K562 (cell line): ENCODE results near the gene ZCCHC14. TPM values are rescaled to one million over a fixed set of nuclear protein-coding genes. Genes with fewer than 3 reads are reported as not detected.

Experiments used
- ATAC-seq: fragments of 200-7000 bp; cut with Tn5 transposase; 3 replicates; pipeline ENCODE4 v1.9.1; 2020; ENCODE audit warnings: moderate library complexity
- BruUV-seq: library from RNA; stranded (reverse); fragments of 400-500 nt; replicated peaks from 2 replicates; lab custom pipeline; 2021; lab: Mats Ljungman, UMichigan
- CTCF ChIA-PET: fragments of 300-600 bp; formaldehyde crosslinking; extraction: SDS; loops from one replicate; lab custom pipeline; 2021; ENCODE audit warnings: low intra/inter-chr PET ratio; lab: Yijun Ruan, JAX
- POLR2A ChIA-PET: fragments of 300-600, 350-650 bp; sonication (Branson Sonifier 250); formaldehyde crosslinking; extraction: SDS; loops from one replicate; lab custom pipeline; 2021; ENCODE audit warnings: antibody characterized with exemption, inconsistent platforms; lab: Yijun Ruan, JAX
- DNase-seq, 4 experiments: peaks; one replicate each; pipeline versions ENCODE4 v3.0.0 to v3.0.0-alpha.2; 2011 to 2018; ENCODE audit warnings: low spot score in 3 of 4, mixed read lengths in 3 of 4; ENCODE audit errors: extremely low read depth in 1 of 4
- FAIRE-seq: peaks from 2 replicates; lab custom pipeline; 2011; peaks lifted over from hg19 to GRCh38; lab: Jason Lieb, UNC
- H2AFZ ChIP-seq: 2 replicates; pipeline ENCODE4 v1.6.0; 2011; ENCODE audit warnings: low read depth, low read length, control low read depth, inconsistent platforms
- H3K27ac ChIP-seq: fragments of 200-600 bp; 3 replicates; pipeline ENCODE4 v1.8.0; 2011; ENCODE audit warnings: low read depth, mild to moderate bottlenecking, control low read depth, inconsistent platforms, low read length, moderate library complexity, mixed read lengths; ENCODE audit errors: extremely low read depth
- H3K27me3 ChIP-seq, 2 experiments: fragments of 300-600 bp in 1 of 2; 2 replicates in 1 of 2; 3 replicates in 1 of 2; pipeline versions ENCODE4 v1.6.0 to v1.8.0; 2011; ENCODE audit warnings: inconsistent platforms in 2 of 2, low read length in 2 of 2, mild to moderate bottlenecking in 1 of 2, mixed read lengths in 1 of 2, moderate library complexity in 1 of 2; ENCODE audit not compliant: control insufficient read depth in 2 of 2, insufficient read depth in 2 of 2
- H3K36me3 ChIP-seq: fragments of 300-600 bp; 3 replicates; pipeline ENCODE4 v1.8.0; 2011; ENCODE audit warnings: mild to moderate bottlenecking, low read length, inconsistent platforms; ENCODE audit not compliant: control insufficient read depth, insufficient read depth
- H3K4me1 ChIP-seq, 2 experiments: fragments of 200-600 bp in 1 of 2; replicated peaks in 1 of 2; 2 replicates in 1 of 2; 3 replicates in 1 of 2; pipeline versions ENCODE4 v1.5.1 to v1.8.0; 2011; ENCODE audit warnings: inconsistent platforms in 2 of 2, low read length in 2 of 2, mild to moderate bottlenecking in 1 of 2, mixed read lengths in 1 of 2, moderate library complexity in 1 of 2; ENCODE audit not compliant: control insufficient read depth in 2 of 2, insufficient read depth in 2 of 2
- H3K4me2 ChIP-seq: 2 replicates; pipeline ENCODE4 v1.6.1; 2011; ENCODE audit warnings: low read length, control low read depth, inconsistent platforms, mixed read lengths; ENCODE audit not compliant: insufficient read depth
- H3K4me3 ChIP-seq: fragments of 200-600 bp; sonication (generic), shearing (Covaris generic); 2 replicates; pipeline ENCODE4 v1.5.1; 2016; ENCODE audit warnings: control low read depth, inconsistent platforms
- H3K79me2 ChIP-seq: fragments of 200-600 bp; 3 replicates; pipeline ENCODE4 v1.8.0; 2011; ENCODE audit warnings: low read length, inconsistent platforms; ENCODE audit not compliant: control insufficient read depth, insufficient read depth
- H3K9ac ChIP-seq, 2 experiments: 2 replicates each; pipeline versions ENCODE4 v1.6.0 to v1.6.1; 2011; ENCODE audit warnings: low read depth in 2 of 2, low read length in 2 of 2, control low read depth in 1 of 2, inconsistent platforms in 1 of 2, mild to moderate bottlenecking in 1 of 2, mixed read lengths in 1 of 2; ENCODE audit not compliant: insufficient read depth in 1 of 2
- H3K9me1 ChIP-seq: one replicate; pipeline ENCODE4 v1.6.0; 2011; ENCODE audit warnings: inconsistent platforms, mild to moderate bottlenecking, low read length, moderate library complexity; ENCODE audit not compliant: control insufficient read depth, insufficient read depth
- H3K9me3 ChIP-seq: replicated peaks from 2 replicates; pipeline ENCODE4 v1.5.1; 2011; ENCODE audit warnings: low read depth, low read length, inconsistent platforms; ENCODE audit not compliant: control insufficient read depth, insufficient read depth
- H4K20me1 ChIP-seq: replicated peaks from 2 replicates; pipeline ENCODE4 v1.6.1; 2011; ENCODE audit warnings: low read length, inconsistent platforms, mixed read lengths; ENCODE audit not compliant: control insufficient read depth, insufficient read depth
- BRD4 ChIP-seq: fragments of 200-600 bp; sonication (generic); IDR thresholded peaks from 2 replicates; pipeline ENCODE4 v1.6.1; 2017; ENCODE audit warnings: inconsistent platforms
- CCAR2 ChIP-seq: fragments of 200-400 bp; formaldehyde crosslinking; IDR thresholded peaks from 2 replicates; pipeline ENCODE4 v1.6.1; 2017; ENCODE audit warnings: mild to moderate bottlenecking, low read depth, low read length
- CXXC5 ChIP-seq: fragments of 250-450 bp; sonication (Bioruptor Pico); IDR thresholded peaks from 2 replicates; pipeline ENCODE4 v1.8.0; 2022; ENCODE audit warnings: inconsistent platforms, mild to moderate bottlenecking, moderate library complexity
- HNRNPLL ChIP-seq: fragments of 200-400 bp; formaldehyde crosslinking; IDR thresholded peaks from 2 replicates; pipeline ENCODE4 v1.6.1; 2017; ENCODE audit warnings: low read length, low read depth, mild to moderate bottlenecking; ENCODE audit not compliant: poor library complexity, severe bottlenecking
- POLR2B ChIP-seq: fragments of 450-650 bp; IDR thresholded peaks from 2 replicates; pipeline ENCODE4 v1.6.1; 2018; ENCODE audit warnings: low read depth; ENCODE audit not compliant: partially characterized antibody
- RAD21 ChIP-seq, 2 experiments: fragments of 250-450 bp in 1 of 2; fragments of 450-650 bp in 1 of 2; sonication (Bioruptor Pico) in 1 of 2; formaldehyde crosslinking in 1 of 2; IDR thresholded peaks in 1 of 2; conservative IDR thresholded peaks in 1 of 2; 2 replicates each; pipeline versions ENCODE4 v1.4.0 to v1.8.0; 2020 to 2022; ENCODE audit warnings: mild to moderate bottlenecking in 2 of 2, moderate library complexity in 1 of 2
- TAF9B ChIP-seq: fragments of 450-650 bp; IDR thresholded peaks from 2 replicates; pipeline ENCODE4 v1.6.1; 2018; ENCODE audit warnings: mild to moderate bottlenecking; ENCODE audit not compliant: partially characterized antibody
- ZNF143 ChIP-seq: sonication (generic); formaldehyde crosslinking; IDR thresholded peaks from 2 replicates; pipeline ENCODE4 v1.9.0; 2022; ENCODE audit warnings: mild to moderate bottlenecking, missing genetic modification reagents
- ZNF347 ChIP-seq: fragments of 450-650 bp; formaldehyde crosslinking; IDR thresholded peaks from 2 replicates; pipeline ENCODE4 v1.4.0; 2020; ENCODE audit warnings: low read depth, mild to moderate bottlenecking, moderate library complexity
- WGBS: fragments of 100-300 bp; shearing (Covaris generic); methylation state at CpG from one replicate; pipeline ENCODE4 v1.1.6; 2016; ENCODE audit warnings: low coverage, mixed read lengths; ENCODE audit not compliant: insufficient coverage; ENCODE audit errors: missing lambda C conversion rate; 5-methylcytosine and 5-hydroxymethylcytosine counted together
- in situ Hi-C: fragments of 300-500 bp; cut with MboI; formaldehyde crosslinking; loops from 4 replicates; pipeline ENCODE4 v1.15.0; 2018; ENCODE audit warnings: inconsistent platforms, mixed read lengths
- intact Hi-C: fragments of 100-400 bp; cut with micrococcal nuclease; formaldehyde crosslinking; loops from 2 replicates; pipeline ENCODE4 v1.14.2; 2022
- polyA plus RNA-seq, 8 experiments: library from polyadenylated mRNA; depleted of rRNA in 4 of 8; stranded (reverse) in 5 of 8; unstranded in 3 of 8; fragments of >200 nt; fragmentation: Nextera tagmentation in 2 of 8; fragmentation: Illumina TruSeq in 1 of 8; extraction: Ambion mirVana in 2 of 8; extraction: Trizol in 1 of 8; gene quantifications; 2 replicates each; pipeline versions ENCODE4 v1.2.1 to v1.2.3, GENCODE V29; 2011 to 2014; ENCODE audit warnings: inconsistent platforms in 1 of 8, missing spikeins in 1 of 8
- total RNA-seq, 7 experiments: library from RNA; depleted of rRNA in 6 of 7; stranded (reverse); fragments of >200 nt in 6 of 7; fragmentation: Illumina TruSeq in 2 of 7; extraction: Trizol in 2 of 7; gene quantifications; 2 replicates each; pipeline versions ENCODE4 v1.2.1 to v1.2.3, GENCODE V29; 2011 to 2021; ENCODE audit warnings: low replicate concordance in 1 of 7
- TF ChIP-seq, protein P1 (sequence below): fragments of 450-650 bp; formaldehyde crosslinking; IDR thresholded peaks from 2 replicates; pipeline ENCODE4 v1.4.0; 2020; ENCODE audit warnings: mild to moderate bottlenecking, moderate library complexity
- TF ChIP-seq, protein P2 (sequence below): fragments of 250-450 bp; sonication (Bioruptor Pico); IDR thresholded peaks from 2 replicates; pipeline ENCODE4 v1.8.0; 2021; ENCODE audit warnings: borderline replicate concordance, mild to moderate bottlenecking, moderate library complexity; ENCODE audit not compliant: poor library complexity, severe bottlenecking
- TF ChIP-seq, protein P3 (sequence below): fragments of 450-650 bp; IDR thresholded peaks from 2 replicates; pipeline ENCODE4 v1.6.1; 2016; ENCODE audit warnings: borderline replicate concordance
- TF ChIP-seq, protein P4 (sequence below): sonication (generic); formaldehyde crosslinking; IDR thresholded peaks from 2 replicates; pipeline ENCODE4 v1.8.1; 2023; ENCODE audit warnings: mild to moderate bottlenecking, missing genetic modification reagents

ZCCHC14 gene
- total and polyA plus RNA-seq, 9 of the 15 experiments (the other 6 are each of a cell fraction or from before 2014, with no cell fraction given): 1.5 to 12.4 (median 2.9) TPM

DNA sequence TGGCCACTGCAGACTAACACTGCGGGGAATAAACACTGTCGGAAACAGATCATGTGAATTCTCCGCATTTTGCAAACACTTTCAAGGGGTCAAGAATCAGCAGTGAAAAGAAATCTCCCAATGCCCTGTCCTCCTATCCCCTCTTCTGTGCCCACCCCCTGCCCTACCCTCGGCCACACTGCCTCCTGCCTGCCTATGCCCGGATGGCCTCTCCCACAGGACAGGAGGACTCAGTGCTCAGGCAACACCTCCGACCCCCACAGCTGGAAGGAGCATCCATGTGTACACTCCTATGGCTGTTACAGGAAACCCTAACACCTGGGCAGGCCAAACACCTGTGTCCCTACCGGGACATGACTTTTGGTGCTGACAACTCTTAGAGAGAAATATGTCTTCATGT lies 133.7 kb downstream of the ZCCHC14 start (continued):
- TF ChIP-seq, protein P1, sequence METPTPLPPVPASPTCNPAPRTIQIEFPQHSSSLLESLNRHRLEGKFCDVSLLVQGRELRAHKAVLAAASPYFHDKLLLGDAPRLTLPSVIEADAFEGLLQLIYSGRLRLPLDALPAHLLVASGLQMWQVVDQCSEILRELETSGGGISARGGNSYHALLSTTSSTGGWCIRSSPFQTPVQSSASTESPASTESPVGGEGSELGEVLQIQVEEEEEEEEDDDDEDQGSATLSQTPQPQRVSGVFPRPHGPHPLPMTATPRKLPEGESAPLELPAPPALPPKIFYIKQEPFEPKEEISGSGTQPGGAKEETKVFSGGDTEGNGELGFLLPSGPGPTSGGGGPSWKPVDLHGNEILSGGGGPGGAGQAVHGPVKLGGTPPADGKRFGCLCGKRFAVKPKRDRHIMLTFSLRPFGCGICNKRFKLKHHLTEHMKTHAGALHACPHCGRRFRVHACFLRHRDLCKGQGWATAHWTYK (CRISPR knock-in tag): no peak
- TF ChIP-seq ZNF347 (CRISPR knock-in tag) (no peak), RAD21 (CRISPR knock-in tag; conservative IDR thresholded peaks at IDR 0.05 in 1 of 2, IDR thresholded peaks at IDR 0.05 in 1 of 2) (no peak), CCAR2 (no peak), CXXC5 (no peak)
- TF ChIP-seq, protein P2, sequence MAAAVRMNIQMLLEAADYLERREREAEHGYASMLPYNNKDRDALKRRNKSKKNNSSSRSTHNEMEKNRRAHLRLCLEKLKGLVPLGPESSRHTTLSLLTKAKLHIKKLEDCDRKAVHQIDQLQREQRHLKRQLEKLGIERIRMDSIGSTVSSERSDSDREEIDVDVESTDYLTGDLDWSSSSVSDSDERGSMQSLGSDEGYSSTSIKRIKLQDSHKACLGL (CRISPR knock-in tag): no peak
- TF ChIP-seq, all 486 proteins: peak for 0

DNA sequence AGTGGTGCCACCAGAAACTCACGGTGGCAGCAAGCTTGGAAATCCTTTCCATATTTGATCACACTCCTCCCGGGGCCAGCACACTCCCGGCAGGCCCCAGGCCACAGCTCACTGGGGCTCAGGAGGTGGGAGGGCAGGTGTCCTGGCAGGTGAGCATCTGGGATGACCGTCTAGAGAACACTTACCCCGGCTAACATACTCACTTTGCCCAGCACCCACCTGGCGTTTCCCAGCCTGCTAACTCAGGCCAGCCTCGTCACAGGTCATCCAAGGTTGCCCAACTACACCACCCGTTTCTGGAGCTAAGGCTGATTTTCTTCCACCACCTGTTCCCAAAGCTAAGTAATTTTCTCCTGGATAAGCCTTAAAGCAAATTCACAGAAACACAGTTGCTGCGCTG lies 134.1 kb downstream of the ZCCHC14 start:
- no peaks in the 10 kb centered on the region for H3K9me3 ChIP-seq
- WGBS: 90% methylated on average over 9 of the region's 9 CpGs
- no peak for FAIRE-seq
- intact Hi-C loops: no loop called here
- H3K27me3 ChIP-seq: no peaks in the 10 kb centered on the region
- in situ Hi-C loops: no loop called here
- no peak overlapping the region for H3K4me3 ChIP-seq
- POLR2A ChIA-PET: interaction anchor here (1.6 to 1.8 kb wide), 2 partner anchors 9 to 11 kb away, joined by 4 to 6 read pairs; no protein-coding TSS in a partner anchor
- H3K4me1 ChIP-seq: peaks cover 4 to 5% of the 10 kb centered on the region in 2 experiments
- ATAC-seq: no peak
- peaks cover 67% of the 10 kb centered on the region; the same call in 2 of the 3 replicates for H3K36me3 ChIP-seq
- H3K27ac ChIP-seq: no peak overlapping the region
- BruUV-seq: no TSS peak
- no peak overlapping the region for H2AFZ ChIP-seq
- no peak overlapping the region for H3K9ac ChIP-seq
- CTCF ChIA-PET: no interaction called here
- DNase-seq: no peak
- H3K9me1 ChIP-seq: no peaks in the 10 kb centered on the region
- H4K20me1 ChIP-seq: peaks cover 7% of the 10 kb centered on the region
- no peak overlapping the region for H3K4me2 ChIP-seq
- H3K79me2 ChIP-seq: peaks cover 15% of the 10 kb centered on the region
- TF ChIP-seq, protein P3, sequence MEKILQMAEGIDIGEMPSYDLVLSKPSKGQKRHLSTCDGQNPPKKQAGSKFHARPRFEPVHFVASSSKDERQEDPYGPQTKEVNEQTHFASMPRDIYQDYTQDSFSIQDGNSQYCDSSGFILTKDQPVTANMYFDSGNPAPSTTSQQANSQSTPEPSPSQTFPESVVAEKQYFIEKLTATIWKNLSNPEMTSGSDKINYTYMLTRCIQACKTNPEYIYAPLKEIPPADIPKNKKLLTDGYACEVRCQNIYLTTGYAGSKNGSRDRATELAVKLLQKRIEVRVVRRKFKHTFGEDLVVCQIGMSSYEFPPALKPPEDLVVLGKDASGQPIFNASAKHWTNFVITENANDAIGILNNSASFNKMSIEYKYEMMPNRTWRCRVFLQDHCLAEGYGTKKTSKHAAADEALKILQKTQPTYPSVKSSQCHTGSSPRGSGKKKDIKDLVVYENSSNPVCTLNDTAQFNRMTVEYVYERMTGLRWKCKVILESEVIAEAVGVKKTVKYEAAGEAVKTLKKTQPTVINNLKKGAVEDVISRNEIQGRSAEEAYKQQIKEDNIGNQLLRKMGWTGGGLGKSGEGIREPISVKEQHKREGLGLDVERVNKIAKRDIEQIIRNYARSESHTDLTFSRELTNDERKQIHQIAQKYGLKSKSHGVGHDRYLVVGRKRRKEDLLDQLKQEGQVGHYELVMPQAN: no peak
- no peak for TF ChIP-seq HNRNPLL
- no peak for TF ChIP-seq POLR2B
- no peak for TF ChIP-seq BRD4
- TF ChIP-seq TAF9B: no peak
- TF ChIP-seq, protein P4, sequence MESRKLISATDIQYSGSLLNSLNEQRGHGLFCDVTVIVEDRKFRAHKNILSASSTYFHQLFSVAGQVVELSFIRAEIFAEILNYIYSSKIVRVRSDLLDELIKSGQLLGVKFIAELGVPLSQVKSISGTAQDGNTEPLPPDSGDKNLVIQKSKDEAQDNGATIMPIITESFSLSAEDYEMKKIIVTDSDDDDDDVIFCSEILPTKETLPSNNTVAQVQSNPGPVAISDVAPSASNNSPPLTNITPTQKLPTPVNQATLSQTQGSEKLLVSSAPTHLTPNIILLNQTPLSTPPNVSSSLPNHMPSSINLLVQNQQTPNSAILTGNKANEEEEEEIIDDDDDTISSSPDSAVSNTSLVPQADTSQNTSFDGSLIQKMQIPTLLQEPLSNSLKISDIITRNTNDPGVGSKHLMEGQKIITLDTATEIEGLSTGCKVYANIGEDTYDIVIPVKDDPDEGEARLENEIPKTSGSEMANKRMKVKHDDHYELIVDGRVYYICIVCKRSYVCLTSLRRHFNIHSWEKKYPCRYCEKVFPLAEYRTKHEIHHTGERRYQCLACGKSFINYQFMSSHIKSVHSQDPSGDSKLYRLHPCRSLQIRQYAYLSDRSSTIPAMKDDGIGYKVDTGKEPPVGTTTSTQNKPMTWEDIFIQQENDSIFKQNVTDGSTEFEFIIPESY (CRISPR knock-in tag): no peak
- TF ChIP-seq ZNF143 (CRISPR knock-in tag): no peak
